ENCODE measurements around the gene SFXN3.
"Not testable (repeated sequence)": the region's sequence is repeated elsewhere in the genome, so short reads cannot be mapped to it uniquely, and the experiment has no call there.

The SFXN3 gene

DNA sequence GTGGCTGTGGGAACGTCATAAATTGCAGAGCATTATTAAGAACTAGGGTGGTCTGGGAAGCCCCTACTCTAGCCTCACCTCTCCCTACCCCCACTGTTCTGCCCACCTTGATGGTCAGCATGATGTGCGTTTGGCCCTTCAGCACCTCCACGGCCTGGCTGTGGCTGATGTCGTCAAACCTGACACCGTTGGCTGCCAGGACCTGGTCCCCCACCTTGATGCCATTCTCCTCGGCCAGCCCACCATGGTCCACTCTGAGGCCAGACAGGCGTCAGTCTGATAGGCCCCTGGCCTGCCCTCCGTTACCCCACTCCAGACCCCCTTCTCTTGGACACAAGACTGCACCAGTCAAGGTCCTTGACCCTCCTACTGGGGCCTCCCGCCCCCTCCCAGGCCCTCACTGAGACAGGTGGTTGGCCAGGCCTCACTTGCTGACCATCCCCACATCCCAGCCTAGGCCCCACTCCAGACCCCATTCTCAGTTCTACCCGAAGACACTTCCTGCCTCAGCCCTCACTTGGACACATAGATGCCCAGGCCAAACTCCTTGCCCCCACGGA is 9.3 kb upstream of the SFXN3 start:
- in situ Hi-C loops (cut with HindIII; ENCODE audit: low pct_unique_long_range_greater_than_20kb, low sequenced_read_pairs) = no loop called here
- no peak for DNase-seq (ENCODE audit: low read depth in 1 of 2, low spot score in 1 of 2)
- TF ChIP-seq JUND (IDR thresholded peaks at IDR 0.05; ENCODE audit: low read depth) = no peak

DNA sequence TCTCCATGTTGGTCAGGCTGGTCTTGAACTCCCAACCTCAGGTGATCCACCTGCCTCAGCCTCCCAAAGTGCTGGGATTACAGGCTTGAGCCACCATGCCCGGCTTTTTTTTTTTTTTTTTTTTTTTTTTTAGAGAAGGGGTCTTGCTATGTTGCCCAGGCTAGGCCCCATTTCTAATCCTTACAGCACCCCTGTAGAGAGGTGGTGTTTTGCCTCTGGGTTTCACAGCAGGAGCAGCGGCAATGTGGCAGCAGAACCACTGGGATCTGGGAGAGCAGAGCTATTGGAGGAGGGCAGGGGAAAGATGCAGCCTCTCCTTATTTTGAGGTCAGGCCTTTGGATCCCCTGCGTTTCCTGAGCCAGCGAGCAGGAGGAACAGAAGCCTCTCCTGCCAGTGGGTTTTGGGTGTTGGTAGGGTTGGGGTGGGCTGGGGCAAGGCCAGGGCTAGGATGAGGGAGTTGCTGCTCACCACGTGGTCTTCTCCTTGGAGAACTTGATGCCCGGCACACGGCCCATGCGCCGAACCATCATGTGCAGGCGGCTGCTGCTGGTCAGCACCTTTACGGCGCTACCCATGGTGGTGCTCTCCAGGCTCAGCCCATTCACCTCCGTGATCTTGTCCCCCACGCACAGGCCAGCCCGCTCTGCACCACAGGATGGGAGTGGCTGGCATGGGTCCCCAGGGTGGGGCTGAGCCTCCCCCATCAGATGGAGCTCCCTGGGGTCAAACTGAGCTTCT is 7.9 kb upstream of the SFXN3 start:
- no peak for TF ChIP-seq JUND (IDR thresholded peaks at IDR 0.05; ENCODE audit: low read depth)
- no peak for DNase-seq (ENCODE audit: low read depth in 1 of 2, low spot score in 1 of 2)
- in situ Hi-C loops (cut with HindIII; ENCODE audit: low pct_unique_long_range_greater_than_20kb, low sequenced_read_pairs) = no loop called here

DNA sequence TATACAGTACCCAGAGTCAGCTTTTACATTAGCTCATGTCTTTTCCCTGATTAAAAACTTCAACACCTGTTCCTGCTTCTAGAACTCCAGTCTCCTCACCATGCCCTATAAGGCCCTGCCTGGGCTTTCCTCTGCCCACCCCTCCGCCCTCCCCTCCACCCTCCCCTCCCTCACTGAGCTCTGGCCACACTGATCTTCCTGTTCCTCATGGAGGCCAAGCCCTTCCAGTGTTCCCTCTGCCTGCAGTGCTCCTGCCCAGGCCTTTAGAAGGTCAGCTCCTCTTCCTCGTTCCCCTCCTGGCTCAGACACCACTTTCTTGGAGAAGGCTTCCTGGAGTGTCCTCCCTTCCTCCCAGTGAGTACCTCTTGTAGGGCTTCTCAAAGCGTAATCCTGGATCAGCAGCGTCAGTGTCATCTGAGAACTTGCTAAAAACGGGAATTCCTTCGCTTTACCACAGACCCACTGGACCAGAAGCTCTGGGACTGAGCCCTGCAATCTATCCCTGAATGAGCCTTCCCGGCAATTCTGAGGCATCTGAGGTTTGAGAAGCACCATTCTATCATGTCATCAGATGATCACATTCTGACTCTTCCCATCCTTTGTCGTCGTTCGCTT is 3.8 kb upstream of the SFXN3 start:
- in situ Hi-C loops (cut with HindIII; ENCODE audit: low pct_unique_long_range_greater_than_20kb, low sequenced_read_pairs) = no loop called here
- DNase-seq (ENCODE audit: low read depth in 1 of 2, low spot score in 1 of 2) = no peak

DNA sequence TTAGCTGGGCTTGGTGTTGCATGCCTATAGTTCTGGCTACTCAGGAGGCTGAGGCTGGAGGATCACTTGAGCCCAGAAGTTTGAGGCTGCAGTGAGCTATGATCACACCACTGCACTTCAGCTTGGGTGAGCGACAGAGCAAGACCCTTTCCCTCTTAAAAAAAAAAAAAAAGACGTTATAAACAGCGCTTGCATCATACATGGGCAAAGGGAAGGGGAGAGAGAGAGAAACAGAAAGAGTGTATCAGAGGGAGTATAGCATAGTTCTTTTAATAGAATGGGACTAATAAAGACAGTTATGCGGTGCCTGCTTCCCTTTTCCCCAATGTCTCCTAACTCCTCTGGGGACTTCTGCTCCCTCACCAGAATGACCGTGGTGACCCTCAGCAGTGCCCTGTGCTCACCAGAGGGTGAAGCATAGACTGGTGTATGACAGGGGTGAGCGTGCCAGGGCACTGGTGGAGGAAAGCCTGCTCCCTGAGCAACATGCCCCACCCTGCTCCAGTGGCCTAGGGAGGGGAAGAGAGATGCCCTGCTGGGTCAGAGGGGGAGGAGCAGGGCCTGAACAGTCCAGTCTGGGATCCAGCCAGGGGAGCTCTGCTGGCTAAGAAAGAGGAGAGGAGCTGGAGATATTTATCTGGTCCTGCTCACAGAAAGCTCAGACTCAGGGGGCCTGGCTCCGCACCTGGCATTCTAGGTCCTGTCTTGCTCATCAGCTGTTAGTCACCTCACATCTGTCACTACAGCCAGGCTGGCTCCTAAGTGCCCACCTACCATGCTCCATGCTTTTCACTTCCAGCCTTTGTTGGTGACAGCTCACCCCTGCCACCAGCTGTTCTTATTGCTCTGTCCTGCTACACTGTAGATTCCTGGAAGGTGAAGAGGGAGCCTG is 2.3 kb upstream of the SFXN3 start:
- in situ Hi-C loops (cut with HindIII; ENCODE audit: low pct_unique_long_range_greater_than_20kb, low sequenced_read_pairs) = no loop called here
- no peak for TF ChIP-seq JUND (IDR thresholded peaks at IDR 0.05; ENCODE audit: low read depth)
- no peak for DNase-seq (ENCODE audit: low read depth in 1 of 2, low spot score in 1 of 2)

More for the DNA sequence above, 3.8 kb upstream of the SFXN3 start:
- TF ChIP-seq JUND (IDR thresholded peaks at IDR 0.05; ENCODE audit: low read depth) = no peak

DNA sequence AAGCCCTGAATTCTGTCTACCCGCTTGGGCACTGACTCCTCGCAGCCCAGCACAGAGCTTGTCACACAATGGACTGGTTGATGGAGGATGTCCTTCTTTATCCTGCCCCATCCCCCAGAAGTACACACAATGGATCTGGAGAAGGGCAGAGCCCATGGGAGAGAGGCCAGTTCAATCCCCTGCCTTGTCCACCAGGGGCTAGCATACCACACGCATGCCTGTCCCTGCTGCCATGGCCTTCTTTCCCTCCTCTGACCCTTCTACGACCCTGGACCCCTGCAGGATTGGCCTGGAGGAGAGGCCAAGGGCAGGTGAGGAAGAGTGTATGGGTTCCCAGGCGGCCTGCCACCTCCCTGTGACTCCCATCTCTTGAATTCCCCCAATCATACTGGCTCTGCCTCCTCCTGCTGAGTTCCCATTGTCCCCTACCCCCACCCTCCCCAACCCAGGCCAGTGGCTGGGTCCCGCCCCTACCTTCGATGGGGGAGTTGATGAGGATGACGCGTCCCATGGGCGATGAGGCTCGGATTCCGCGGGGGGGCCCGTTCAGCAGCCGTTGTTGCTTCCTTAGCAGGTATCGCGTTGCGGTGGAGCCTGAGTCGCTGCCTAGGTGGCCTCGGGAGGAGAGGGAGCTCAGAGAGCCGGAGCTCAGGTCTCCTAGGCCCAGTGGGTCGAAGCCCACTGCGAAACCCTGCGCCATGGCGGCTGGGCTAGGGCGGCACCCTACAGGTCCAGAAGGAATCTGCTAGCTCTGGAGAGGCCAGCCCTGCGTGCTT is 1.3 kb upstream of the SFXN3 start:
- TF ChIP-seq JUND (IDR thresholded peaks at IDR 0.05; ENCODE audit: low read depth) = no peak
- in situ Hi-C loops (cut with HindIII; ENCODE audit: low pct_unique_long_range_greater_than_20kb, low sequenced_read_pairs) = no loop called here
- no peak for DNase-seq (ENCODE audit: low read depth in 1 of 2, low spot score in 1 of 2)

DNA sequence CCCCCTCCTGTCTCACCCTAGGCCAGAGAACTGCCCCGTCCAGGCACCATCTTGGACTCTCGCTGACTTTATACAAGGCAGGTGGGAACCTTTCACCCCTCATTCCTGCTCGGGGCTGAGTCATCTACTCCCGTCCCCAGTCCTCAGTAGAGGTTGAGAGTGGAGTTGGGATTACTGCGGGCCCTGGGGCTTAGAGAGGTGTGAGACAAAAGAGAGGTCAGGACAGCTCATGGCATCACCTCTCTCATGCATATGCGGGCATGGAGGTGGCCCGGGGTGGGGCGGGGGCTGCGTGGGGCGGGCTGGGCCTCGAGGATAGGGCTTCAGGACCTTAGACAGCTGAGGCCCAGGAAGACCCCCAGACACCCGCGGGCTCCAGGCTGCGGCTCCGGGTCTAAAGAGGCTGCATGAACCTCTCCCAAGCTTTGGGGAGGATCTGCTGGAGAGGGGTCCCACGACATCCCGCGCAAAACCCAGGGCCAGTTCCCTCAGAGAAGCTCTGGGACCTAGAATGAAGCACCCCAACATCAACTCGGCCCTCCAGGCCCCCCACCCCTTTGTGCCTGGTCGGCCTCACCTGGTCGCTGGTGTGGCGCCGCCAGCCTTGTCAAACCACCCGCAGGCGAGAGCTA is 422 bp upstream of the SFXN3 start:
- no peak for DNase-seq (ENCODE audit: low read depth in 1 of 2, low spot score in 1 of 2)
- in situ Hi-C loops (cut with HindIII; ENCODE audit: low pct_unique_long_range_greater_than_20kb, low sequenced_read_pairs) = no loop called here

DNA sequence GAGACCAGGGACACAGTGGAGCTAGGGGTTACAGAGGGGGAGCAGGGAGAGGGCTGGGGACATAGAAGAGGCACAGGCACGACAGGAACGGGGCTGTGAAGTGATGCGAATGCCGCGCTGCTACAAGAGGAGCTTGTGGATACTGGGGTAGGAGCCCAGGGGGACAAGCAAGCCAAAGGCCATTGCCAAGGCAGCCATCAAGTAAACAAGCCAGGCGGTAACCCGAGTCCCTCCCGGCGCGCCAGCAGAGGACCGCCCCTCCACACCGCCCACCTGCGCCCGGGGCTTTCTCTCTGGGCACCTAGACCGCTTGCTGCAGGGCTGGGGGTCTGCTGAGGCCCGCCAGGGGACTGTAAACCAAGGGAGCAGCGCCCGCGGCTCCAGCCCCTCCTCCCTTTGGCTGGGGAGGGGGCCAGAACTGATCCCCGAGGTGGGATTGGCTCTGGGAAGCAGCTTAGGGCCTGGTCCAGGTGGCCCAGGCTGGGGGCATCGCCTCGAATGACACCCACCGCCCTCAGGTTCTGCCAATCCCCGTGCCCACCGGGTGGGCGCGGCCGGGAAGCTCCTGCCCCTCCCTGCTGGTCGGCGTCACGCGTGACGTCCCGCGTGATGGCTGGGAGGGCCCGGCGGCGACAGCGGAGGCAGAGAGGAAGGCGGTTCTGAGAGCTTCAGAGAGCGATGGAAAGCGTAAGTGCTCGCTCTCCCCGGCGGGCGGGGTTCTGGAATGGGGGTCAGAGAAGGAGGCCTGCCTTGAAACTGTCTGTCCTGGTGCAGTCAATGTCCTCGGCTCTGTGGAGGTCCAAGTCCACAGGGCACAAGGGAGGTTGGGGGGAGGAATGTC is 982 bp downstream of the SFXN3 start:
- TF ChIP-seq JUND (IDR thresholded peaks at IDR 0.05; ENCODE audit: low read depth) = no peak
- DNase-seq (ENCODE audit: low read depth in 1 of 2, low spot score in 1 of 2) = peak in 1 of 2 experiments; percentile 72
- in situ Hi-C loops (cut with HindIII; ENCODE audit: low pct_unique_long_range_greater_than_20kb, low sequenced_read_pairs) = no loop called here

More for the DNA sequence above, 422 bp upstream of the SFXN3 start:
- no peak for TF ChIP-seq JUND (IDR thresholded peaks at IDR 0.05; ENCODE audit: low read depth)

DNA sequence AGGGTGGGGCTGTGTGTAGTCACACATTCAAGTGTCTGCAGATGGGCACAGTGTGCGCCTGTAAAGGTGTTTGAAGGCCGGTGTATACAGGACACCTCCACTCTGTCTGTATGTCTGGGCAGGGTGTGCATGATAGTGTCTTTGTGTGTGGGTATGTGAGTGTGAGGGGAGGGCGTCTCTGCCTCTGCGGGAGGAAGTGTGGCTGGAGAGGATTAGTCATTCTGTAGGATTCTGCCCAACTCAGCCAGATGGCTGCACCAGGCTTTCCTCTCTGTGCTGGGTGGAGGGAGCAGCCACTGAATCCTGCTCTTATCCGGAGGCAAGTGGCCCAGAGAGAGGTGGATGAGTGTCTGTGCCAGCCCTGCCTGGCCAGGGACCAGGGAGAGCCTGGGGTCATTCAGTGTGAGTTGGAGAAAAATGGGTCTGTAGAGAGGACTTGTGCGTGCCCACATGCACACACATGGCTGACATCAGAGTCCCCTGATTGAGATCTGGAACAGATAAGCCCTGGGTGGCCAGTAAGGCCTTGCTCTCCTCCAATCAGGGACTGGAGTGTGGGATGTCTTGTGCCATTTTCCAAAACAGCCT is 1.7 kb downstream of the SFXN3 start:
- in situ Hi-C loops (cut with HindIII; ENCODE audit: low pct_unique_long_range_greater_than_20kb, low sequenced_read_pairs) = no loop called here
- no peak for DNase-seq (ENCODE audit: low read depth in 1 of 2, low spot score in 1 of 2)
- TF ChIP-seq JUND (IDR thresholded peaks at IDR 0.05; ENCODE audit: low read depth) = no peak

DNA sequence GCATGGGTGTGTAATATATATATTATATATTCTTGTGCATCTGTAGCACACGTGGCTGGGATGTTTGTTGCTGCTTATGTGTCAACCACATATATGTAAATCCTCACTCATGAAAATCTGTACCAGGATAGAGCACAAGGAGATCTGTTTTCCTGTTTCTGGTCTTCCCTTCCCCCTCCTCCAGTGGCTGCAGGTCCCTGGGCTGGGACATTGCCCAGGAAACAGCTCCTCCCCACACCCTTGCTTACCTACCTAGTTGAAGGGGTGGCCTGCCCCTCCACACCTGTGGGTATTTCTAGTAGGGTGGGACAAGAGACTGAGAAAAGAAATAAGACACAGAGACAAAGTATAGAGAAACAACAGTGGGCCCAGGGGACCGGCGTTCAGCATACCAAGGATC is 2.2 kb downstream of the SFXN3 start:
- DNase-seq (ENCODE audit: low read depth in 1 of 2, low spot score in 1 of 2) = no peak
- in situ Hi-C loops (cut with HindIII; ENCODE audit: low pct_unique_long_range_greater_than_20kb, low sequenced_read_pairs) = no loop called here
- no peak for TF ChIP-seq JUND (IDR thresholded peaks at IDR 0.05; ENCODE audit: low read depth)

DNA sequence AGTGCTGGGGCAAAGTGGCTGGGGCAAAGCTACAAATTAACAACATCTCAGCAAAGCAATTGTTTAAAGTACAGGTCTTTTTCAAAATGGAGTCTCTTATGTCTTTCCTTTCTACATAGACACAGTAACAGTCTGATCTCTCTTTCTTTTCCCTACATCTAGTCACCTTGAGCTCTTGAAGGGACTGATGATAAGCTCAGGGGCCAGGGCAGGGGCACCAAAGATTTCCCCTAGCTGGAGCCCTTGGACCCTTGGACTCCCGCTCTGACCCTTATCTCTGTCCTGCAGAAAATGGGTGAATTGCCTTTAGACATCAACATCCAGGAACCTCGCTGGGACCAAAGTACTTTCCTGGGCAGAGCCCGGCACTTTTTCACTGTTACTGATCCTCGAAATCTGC is 3.4 kb downstream of the SFXN3 start:
- DNase-seq (ENCODE audit: low read depth in 1 of 2, low spot score in 1 of 2); in situ Hi-C loops (cut with HindIII; ENCODE audit: low pct_unique_long_range_greater_than_20kb, low sequenced_read_pairs): not testable (repeated sequence)

DNA sequence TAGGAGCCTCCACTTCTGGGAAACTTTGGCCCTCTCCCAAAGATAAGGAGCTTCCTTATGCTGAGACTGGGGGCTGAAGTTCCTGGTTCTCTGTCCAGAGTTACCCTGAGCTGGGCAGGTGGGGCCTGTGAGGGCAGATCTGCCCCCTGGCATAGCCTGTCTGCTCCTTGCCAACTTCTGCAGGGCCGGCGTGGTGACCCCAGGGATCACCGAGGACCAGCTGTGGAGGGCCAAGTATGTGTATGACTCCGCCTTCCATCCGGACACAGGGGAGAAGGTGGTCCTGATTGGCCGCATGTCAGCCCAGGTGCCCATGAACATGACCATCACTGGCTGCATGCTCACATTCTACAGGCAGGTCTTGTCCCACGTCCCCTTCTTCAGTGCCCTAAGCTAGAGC is 4.3 kb downstream of the SFXN3 start:
- in situ Hi-C loops (cut with HindIII; ENCODE audit: low pct_unique_long_range_greater_than_20kb, low sequenced_read_pairs) = no loop called here
- no peak for DNase-seq (ENCODE audit: low read depth in 1 of 2, low spot score in 1 of 2)
- no peak for TF ChIP-seq JUND (IDR thresholded peaks at IDR 0.05; ENCODE audit: low read depth)
